CD14-positive monocyte (primary cell): ENCODE measurements around the gene LARP4B. TPM values are rescaled to one million over a fixed set of nuclear protein-coding genes. Genes with fewer than 3 reads are reported as not detected.

ENCODE experiments used
- DNase-seq, 3 donors: peaks; one replicate each; pipeline ENCODE4 v3.0.0-alpha.2; 2011 to 2022
- H2AFZ ChIP-seq: 2 replicates; pipeline ENCODE4 v1.6.0; 2012; ENCODE audit warnings: mild to moderate bottlenecking, low read depth, low read length, inconsistent platforms; ENCODE audit not compliant: insufficient read depth, poor library complexity, severe bottlenecking
- H3K27ac ChIP-seq, 2 donors: 1 replicate in 1 of 2; 2 replicates in 1 of 2; pipeline ENCODE4 v1.5.1; 2012 to 2013; ENCODE audit warnings: low read length in 2 of 2, control low read depth in 1 of 2, inconsistent platforms in 1 of 2, low read depth in 1 of 2, mild to moderate bottlenecking in 1 of 2
- H3K27me3 ChIP-seq, 2 donors: one replicate each; pipeline versions ENCODE4 v1.6.0 to v1.6.1; 2011 to 2013; ENCODE audit warnings: low read length in 2 of 2; ENCODE audit not compliant: control insufficient read depth in 2 of 2, insufficient read depth in 2 of 2
- H3K36me3 ChIP-seq, 2 donors: replicated peaks in 1 of 2; 1 replicate in 1 of 2; 2 replicates in 1 of 2; pipeline versions ENCODE4 v1.5.1 to v1.6.1; 2012 to 2013; ENCODE audit warnings: low read length in 2 of 2, control low read depth in 1 of 2, inconsistent platforms in 1 of 2, mild to moderate bottlenecking in 1 of 2; ENCODE audit not compliant: insufficient read depth in 2 of 2, control insufficient read depth in 1 of 2
- H3K4me1 ChIP-seq, 2 donors: 1 replicate in 1 of 2; 2 replicates in 1 of 2; pipeline versions ENCODE4 v1.5.1 to v1.6.1; 2012 to 2013; ENCODE audit warnings: low read length in 2 of 2, control low read depth in 1 of 2, inconsistent platforms in 1 of 2, mild to moderate bottlenecking in 1 of 2, moderate library complexity in 1 of 2; ENCODE audit not compliant: insufficient read depth in 2 of 2, control insufficient read depth in 1 of 2
- H3K4me2 ChIP-seq: replicated peaks from 2 replicates; pipeline ENCODE3; 2012; ENCODE audit warnings: low read length, moderate library complexity, mild to moderate bottlenecking; ENCODE audit not compliant: poor library complexity, severe bottlenecking; ENCODE audit errors: extremely low read depth
- H3K4me3 ChIP-seq, 3 experiments: fragments of 200-600 bp in 1 of 3; sonication (generic) in 1 of 3; replicated peaks in 1 of 3; 1 replicate in 2 of 3; 2 replicates in 1 of 3; pipeline ENCODE4 v1.5.1; 2011 to 2013; ENCODE audit warnings: low read length in 3 of 3, mild to moderate bottlenecking in 3 of 3, control low read depth in 2 of 3, low read depth in 2 of 3, inconsistent platforms in 1 of 3, moderate library complexity in 1 of 3
- H3K79me2 ChIP-seq: 2 replicates; pipeline ENCODE4 v1.6.0; 2012; ENCODE audit warnings: mild to moderate bottlenecking, control low read depth, inconsistent platforms, low read length, moderate library complexity; ENCODE audit not compliant: insufficient read depth
- H3K9ac ChIP-seq: 2 replicates; pipeline ENCODE4 v1.6.0; 2017; ENCODE audit warnings: low read length, mild to moderate bottlenecking; ENCODE audit not compliant: insufficient read depth, poor library complexity, severe bottlenecking
- H3K9me3 ChIP-seq, 2 donors: replicated peaks in 1 of 2; 1 replicate in 1 of 2; 2 replicates in 1 of 2; pipeline versions ENCODE4 v1.5.1 to v1.6.1; 2012 to 2013; ENCODE audit warnings: low read length in 2 of 2, control low read depth in 1 of 2; ENCODE audit not compliant: control insufficient read depth in 1 of 2, insufficient read depth in 1 of 2
- H4K20me1 ChIP-seq: 2 replicates; pipeline ENCODE4 v1.6.0; 2012; ENCODE audit warnings: mild to moderate bottlenecking, low read length, control low read depth, moderate library complexity; ENCODE audit not compliant: insufficient read depth
- H3K27ac Mint-ChIP-seq, 7 donors: one replicate each; pipeline ENCODE4 v1.8.0; 2020; ENCODE audit warnings: mild to moderate bottlenecking in 7 of 7, mixed read lengths in 7 of 7, moderate library complexity in 6 of 7, inconsistent platforms in 2 of 7
- H3K27me3 Mint-ChIP-seq, 3 donors: one replicate each; pipeline ENCODE4 v1.8.0; 2021 to 2022; ENCODE audit warnings: low read depth in 3 of 3, mild to moderate bottlenecking in 3 of 3, mixed read lengths in 3 of 3, moderate library complexity in 3 of 3, inconsistent platforms in 1 of 3
- H3K36me3 Mint-ChIP-seq, 2 donors: one replicate each; pipeline ENCODE4 v1.8.0; 2020; ENCODE audit warnings: mixed read lengths in 2 of 2, inconsistent platforms in 1 of 2, mild to moderate bottlenecking in 1 of 2
- H3K4me1 Mint-ChIP-seq: one replicate; pipeline ENCODE4 v1.8.0; 2020; ENCODE audit warnings: mild to moderate bottlenecking, mixed read lengths
- H3K4me3 Mint-ChIP-seq, 2 donors: one replicate each; pipeline ENCODE4 v1.8.0; 2020; ENCODE audit warnings: mild to moderate bottlenecking in 2 of 2, mixed read lengths in 2 of 2, moderate library complexity in 1 of 2
- H3K9me3 Mint-ChIP-seq, 7 donors: one replicate each; pipeline ENCODE4 v1.8.0; 2020 to 2022; ENCODE audit warnings: mixed read lengths in 7 of 7, mild to moderate bottlenecking in 6 of 7, moderate library complexity in 6 of 7, inconsistent platforms in 2 of 7
- WGBS: methylation state at CpG from one replicate; pipeline ENCODE4 v1.1.5; 2013; ENCODE audit warnings: missing lambda C conversion rate; ENCODE audit not compliant: insufficient coverage; 5-methylcytosine and 5-hydroxymethylcytosine counted together
- intact Hi-C, 2 donors: fragments of 100-400 bp; cut with micrococcal nuclease; formaldehyde crosslinking; loops; one replicate each; pipeline versions ENCODE4 v1.15.0 to v1.15.1; 2023
- polyA plus RNA-seq, 3 donors: library from polyadenylated mRNA; depleted of rRNA in 1 of 3; unstranded in 2 of 3; stranded (reverse) in 1 of 3; fragments of 300-500 nt in 2 of 3; fragments of >200 nt in 1 of 3; fragmentation: Illumina TruSeq in 2 of 3; gene quantifications; 1 replicate in 2 of 3; 2 replicates in 1 of 3; pipeline ENCODE4 v1.2.3, GENCODE V29; 2012 to 2021
- TF ChIP-seq, protein P1 (sequence below): fragments of 200-600 bp; IDR thresholded peaks from one replicate; pipeline ENCODE4 v1.8.0; 2022; ENCODE audit warnings: antibody characterized with exemption, mild to moderate bottlenecking

LARP4B gene
- polyA plus RNA-seq, 3 donors = 17.2 to 52.3 (median 33.0) TPM

DNA sequence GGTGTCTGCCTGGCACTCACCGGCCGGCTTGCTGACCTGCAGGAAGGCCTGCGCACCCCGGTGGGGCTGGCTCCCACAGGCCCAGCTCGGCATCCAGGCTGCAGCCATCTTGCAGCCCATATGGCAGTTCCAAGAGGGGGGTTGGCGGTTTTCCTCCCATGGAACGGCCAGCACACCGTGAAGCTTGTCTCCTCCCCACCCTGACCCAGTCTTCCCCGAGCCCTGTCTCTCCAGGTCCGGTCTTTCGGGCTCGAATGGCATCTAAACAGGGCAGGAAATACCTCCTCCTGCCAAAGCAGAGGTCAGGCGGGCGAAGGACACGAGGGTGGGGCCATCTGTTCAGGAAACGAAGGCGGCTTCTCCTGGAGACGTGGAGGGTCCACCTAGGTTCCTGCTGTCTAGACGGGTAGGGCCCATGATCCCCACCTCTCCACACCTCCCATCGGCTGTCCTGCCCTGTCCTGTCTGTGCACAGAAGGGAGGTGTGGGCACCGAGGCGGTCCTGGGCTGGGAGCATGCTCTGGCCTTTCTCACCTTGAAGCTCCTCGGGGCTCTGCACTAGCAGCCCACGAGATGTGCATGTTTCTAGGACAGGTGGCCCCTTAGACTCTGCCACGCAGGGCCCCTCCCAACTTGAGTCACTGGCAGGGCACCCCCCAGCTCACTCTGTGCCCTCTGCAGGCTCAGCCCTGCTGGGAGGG, 128.3 kb downstream of the LARP4B start:
- Mint-ChIP-seq H3K4me1 (peaks cover 13% of the 10 kb centered on the region), H3K9me3 (peaks cover 6 to 23% (median 14%) of the 10 kb centered on the region in 7 donors), H3K36me3 (peaks cover 21 to 30% of the 10 kb centered on the region in 2 donors), H3K27me3 (peaks cover 5 to 12% (median 6%) of the 10 kb centered on the region in 3 donors), H3K4me3 (no peak overlapping the region), H3K27ac (no peak overlapping the region)
- 93% methylated on average over 22 of the region's 25 CpGs for WGBS
- H3K79me2 ChIP-seq = no peaks in the 10 kb centered on the region
- no peak for DNase-seq
- H3K27ac ChIP-seq = no peak overlapping the region
- TF ChIP-seq, protein P1, sequence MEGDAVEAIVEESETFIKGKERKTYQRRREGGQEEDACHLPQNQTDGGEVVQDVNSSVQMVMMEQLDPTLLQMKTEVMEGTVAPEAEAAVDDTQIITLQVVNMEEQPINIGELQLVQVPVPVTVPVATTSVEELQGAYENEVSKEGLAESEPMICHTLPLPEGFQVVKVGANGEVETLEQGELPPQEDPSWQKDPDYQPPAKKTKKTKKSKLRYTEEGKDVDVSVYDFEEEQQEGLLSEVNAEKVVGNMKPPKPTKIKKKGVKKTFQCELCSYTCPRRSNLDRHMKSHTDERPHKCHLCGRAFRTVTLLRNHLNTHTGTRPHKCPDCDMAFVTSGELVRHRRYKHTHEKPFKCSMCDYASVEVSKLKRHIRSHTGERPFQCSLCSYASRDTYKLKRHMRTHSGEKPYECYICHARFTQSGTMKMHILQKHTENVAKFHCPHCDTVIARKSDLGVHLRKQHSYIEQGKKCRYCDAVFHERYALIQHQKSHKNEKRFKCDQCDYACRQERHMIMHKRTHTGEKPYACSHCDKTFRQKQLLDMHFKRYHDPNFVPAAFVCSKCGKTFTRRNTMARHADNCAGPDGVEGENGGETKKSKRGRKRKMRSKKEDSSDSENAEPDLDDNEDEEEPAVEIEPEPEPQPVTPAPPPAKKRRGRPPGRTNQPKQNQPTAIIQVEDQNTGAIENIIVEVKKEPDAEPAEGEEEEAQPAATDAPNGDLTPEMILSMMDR = no peak
- intact Hi-C loops = no loop called here
- no peaks in the 10 kb centered on the region for H3K27me3 ChIP-seq
- no peak overlapping the region for H3K9ac ChIP-seq
- no peak overlapping the region for H3K4me3 ChIP-seq
- H4K20me1 ChIP-seq = peaks cover 30% of the 10 kb centered on the region
- H3K36me3 ChIP-seq = peaks cover 15 to 23% of the 10 kb centered on the region in 2 donors
- peaks cover 12 to 17% of the 10 kb centered on the region in 2 donors for H3K4me1 ChIP-seq
- peaks cover 0 to 5% of the 10 kb centered on the region in 2 donors for H3K9me3 ChIP-seq
- H2AFZ ChIP-seq = no peak overlapping the region
- no peak overlapping the region for H3K4me2 ChIP-seq

DNA sequence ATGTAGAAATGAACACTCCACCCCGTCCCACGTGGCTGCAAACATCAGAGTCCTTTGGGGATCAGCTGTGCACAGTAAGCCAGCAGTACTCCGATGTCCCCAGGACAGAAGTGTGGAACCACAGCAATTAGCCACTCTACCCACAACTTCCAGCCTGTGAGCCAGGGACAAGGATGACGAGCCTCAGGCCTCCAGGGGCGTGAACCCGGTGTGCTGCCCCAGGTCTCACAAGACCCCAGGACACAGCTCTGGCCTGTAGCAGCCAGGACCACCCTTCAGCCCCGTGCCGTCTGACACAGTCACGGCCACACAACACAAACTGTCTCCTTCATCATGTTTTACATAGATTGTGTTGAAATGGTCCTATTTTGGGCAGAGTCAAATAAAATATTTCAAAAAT, 129.0 kb downstream of the LARP4B start:
- Histone ChIP-seq H3K36me3 (peaks cover 8 to 16% of the 10 kb centered on the region in 2 donors), H3K27me3 (no peaks in the 10 kb centered on the region), H3K9me3 (peaks cover 0 to 9% of the 10 kb centered on the region in 2 donors), H3K4me3 (no peak overlapping the region), H3K4me2 (no peak overlapping the region), H3K9ac (no peak overlapping the region), H3K4me1 (peaks cover 12 to 17% of the 10 kb centered on the region in 2 donors), H3K27ac (no peak overlapping the region), H2AFZ (no peak overlapping the region), H4K20me1 (peaks cover 26% of the 10 kb centered on the region), H3K79me2 (no peaks in the 10 kb centered on the region)
- no peak for DNase-seq
- Mint-ChIP-seq H3K9me3 (peaks cover 12 to 29% (median 18%) of the 10 kb centered on the region in 7 donors), H3K27me3 (peaks cover 5 to 12% (median 8%) of the 10 kb centered on the region in 3 donors), H3K27ac (no peak overlapping the region), H3K36me3 (peaks cover 14 to 23% of the 10 kb centered on the region in 2 donors), H3K4me1 (peaks cover 13% of the 10 kb centered on the region), H3K4me3 (no peak overlapping the region)
- TF ChIP-seq, protein P1 = no peak
- 72% methylated on average over 3 of the region's 9 CpGs for WGBS
- intact Hi-C loops = no loop called here
